HG02938 (cell line): ENCODE measurements around the gene ZRANB3.
"Not testable (repeated sequence)": the region's sequence is repeated elsewhere in the genome, so short reads cannot be mapped to it uniquely, and the experiment has no call there.

Experiments
- ATAC-seq: cut with Tn5 transposase; IDR thresholded peaks from one replicate; pipeline ENCODE4 v1.9.1; 2021; ENCODE audit warnings: mild to moderate bottlenecking, moderate library complexity; ENCODE audit not compliant: unreplicated experiment

The ZRANB3 gene

DNA sequence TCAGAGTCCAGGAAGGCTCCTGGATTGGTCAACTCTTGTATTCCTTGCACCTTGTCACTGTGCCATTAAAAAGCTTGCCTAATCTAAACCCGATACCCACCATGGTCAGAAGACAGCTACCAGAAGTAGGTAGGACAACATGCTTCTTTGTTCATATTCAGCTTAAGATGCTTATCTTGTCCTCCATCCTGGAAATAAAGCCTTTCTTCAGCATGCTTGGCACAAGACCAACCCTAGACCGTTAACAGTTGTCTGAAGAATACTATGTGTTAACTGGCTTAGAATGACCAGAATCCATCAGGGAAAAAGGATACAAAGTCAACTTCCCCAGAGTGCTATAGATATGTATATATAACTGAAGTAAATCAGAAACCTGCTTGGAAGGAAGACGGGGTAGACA is 193.9 kb downstream of the ZRANB3 start:
- no peak for ATAC-seq

DNA sequence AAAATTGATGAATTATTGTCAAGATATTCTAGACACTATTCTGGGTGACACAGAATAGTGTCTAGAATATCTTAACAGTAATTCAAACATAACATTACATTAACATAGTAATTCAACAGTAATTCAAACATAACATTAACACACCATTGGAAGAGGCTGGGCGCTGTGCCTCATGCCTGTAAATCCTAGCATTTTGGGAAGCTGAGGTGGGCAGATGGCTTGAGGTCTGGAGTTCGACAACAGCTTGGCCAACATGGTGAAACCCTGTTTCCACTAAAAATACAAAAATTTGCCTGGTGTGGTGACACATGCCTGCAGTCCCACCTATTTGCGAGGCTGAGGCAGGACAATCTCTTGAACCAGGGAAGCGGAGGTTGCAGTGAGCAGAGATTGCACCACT is 195.8 kb downstream of the ZRANB3 start:
- ATAC-seq: no peak

DNA sequence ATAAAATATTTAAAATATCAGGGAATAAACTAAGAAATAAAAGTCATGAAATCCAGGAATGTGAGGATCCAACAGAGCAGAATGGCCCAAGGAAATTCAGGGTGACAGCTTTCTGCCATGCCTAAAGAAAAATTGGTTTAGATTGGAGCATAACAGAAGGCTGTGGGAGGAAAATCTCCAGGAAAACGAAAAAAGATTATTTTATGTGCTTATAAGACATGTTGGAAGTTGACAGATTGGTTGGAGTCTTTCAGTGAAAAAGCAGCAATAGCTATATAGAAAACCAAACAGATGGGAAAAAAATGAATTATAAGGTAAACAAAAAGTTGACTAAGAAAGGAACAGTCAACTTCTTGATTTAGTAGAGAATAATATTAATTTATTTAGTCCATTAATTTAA is 203.9 kb downstream of the ZRANB3 start:
- no peak for ATAC-seq

- no peak for ATAC-seq
Observed at GRCh38 chr2:135320465-135321355, 210.3 kb downstream of the ZRANB3 start.

GRCh38 chr2:135318808-135319207 is 212.2 kb downstream of the ZRANB3 start:
- ATAC-seq: no peak

DNA sequence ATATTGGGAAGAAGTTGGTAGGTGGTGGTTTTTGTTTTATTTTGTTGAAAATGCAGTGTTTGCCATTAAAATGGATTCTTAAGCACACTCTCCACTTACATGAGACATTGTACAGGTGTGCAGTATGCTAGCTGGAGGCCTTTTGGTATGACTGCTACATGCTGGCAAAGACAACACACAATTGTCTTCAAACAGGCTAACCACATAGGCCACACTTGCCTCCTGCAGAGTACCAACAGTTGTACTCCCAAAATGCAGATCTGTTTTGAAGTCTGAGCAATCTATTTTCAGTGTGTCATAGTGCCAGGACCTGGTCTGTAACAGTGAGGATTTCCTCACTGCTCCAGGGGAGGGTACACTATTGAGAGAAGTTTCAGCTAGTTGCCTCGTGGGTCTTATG is 213.6 kb downstream of the ZRANB3 start:
- no peak for ATAC-seq

- ATAC-seq: no peak
Observed at GRCh38 chr2:135311962-135312361, 219.1 kb downstream of the ZRANB3 start.

DNA sequence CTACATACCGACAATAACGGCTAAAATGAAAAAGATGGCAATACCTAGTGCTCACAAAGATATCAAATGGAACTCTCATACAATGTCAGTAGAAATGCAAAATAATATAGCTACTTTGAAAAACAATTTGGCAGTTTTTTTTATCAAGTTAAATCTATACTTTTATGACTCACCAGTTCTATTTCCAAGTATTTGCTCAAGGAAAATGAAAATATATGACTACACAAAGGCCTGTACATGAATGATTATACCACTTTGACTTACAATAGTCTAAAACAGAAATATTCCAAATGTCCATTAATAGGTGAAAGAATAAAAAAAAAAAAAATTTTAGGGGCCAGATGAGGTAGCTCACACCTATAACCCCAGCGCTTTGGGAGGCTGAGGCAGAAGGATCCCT is 219.8 kb downstream of the ZRANB3 start:
- no peak for ATAC-seq

DNA sequence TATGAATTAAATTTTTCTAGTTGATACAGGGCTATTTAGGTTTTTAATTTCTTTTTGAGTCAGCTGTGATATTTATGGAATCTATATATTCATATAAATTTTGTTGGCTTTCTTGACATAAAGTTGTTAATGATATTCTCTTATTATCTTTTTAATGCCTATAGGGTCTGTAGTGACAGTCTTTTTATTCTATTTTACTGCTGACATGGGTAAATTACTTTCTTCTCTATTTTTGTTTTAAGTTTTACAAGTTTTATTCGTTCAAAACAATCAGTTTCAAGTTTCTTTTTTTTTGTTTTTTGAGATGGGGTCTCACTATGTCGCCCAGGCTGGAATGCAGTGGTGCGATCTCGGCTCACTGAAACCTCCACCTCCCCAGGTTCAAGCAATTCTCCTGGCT is 226.3 kb downstream of the ZRANB3 start:
- ATAC-seq: no peak

DNA sequence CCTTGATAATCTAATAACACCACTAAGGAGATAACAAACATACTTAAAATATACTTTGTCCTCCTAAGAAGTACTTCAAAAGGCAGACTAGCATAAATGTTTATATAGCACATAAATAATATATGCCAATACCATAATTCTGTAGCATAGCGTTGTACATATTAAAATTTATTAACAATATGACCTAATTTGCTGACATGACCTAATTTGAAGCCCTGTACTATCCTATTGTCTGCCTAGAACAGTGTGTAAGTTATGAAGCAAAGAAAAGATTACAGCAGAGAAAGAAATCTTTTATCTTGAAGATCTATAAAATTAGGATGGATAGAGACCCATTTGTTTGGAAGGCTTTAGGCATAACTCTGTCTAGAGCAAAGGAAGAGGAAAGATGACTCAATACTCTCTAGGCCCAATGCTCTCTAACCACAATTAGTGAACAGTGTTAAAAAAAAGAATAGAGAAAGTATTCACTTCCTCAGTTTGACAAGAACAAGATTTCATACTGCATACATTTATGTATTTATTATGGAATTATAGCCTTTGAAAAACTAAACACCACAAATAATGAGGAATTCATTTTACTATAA is 231.3 kb downstream of the ZRANB3 start:
- peak; percentile 80 for ATAC-seq

GRCh38 chr2:135299165-135299564 is 231.9 kb downstream of the ZRANB3 start:
- ATAC-seq: no peak

- not testable (repeated sequence) for ATAC-seq
Observed at GRCh38 chr2:135287121-135287520, 243.9 kb downstream of the ZRANB3 start.

DNA sequence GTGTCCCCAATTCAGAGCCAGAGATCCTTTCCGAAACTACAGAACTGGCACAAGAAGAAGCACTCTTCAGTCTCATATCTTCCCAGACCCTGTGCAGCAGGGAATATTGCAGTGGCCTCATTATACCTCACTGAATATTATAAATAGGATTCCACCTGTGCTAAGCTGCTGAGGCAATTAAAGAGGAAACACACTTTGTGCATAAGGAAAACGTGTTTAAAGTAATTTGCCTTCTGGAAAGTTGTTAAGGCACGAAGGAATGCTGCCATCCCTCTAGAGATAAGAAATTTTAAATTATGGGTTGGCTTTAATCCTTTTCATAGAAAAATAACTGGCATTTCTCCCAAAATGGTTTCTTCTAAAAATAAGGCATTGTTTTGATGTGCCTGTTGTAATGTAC is 245.6 kb downstream of the ZRANB3 start:
- no peak for ATAC-seq

- ATAC-seq: no peak
Observed at GRCh38 chr2:135281379-135281778, 249.6 kb downstream of the ZRANB3 start.

GRCh38 chr2:135279209-135279608 is 251.8 kb downstream of the ZRANB3 start:
- no peak for ATAC-seq

- no peak for ATAC-seq
Observed at GRCh38 chr2:135276525-135276924, 254.5 kb downstream of the ZRANB3 start.

GRCh38 chr2:135271006-135271405 is 260.0 kb downstream of the ZRANB3 start:
- no peak for ATAC-seq

- ATAC-seq: no peak
Observed at GRCh38 chr2:135265960-135266490, 265.0 kb downstream of the ZRANB3 start.

DNA sequence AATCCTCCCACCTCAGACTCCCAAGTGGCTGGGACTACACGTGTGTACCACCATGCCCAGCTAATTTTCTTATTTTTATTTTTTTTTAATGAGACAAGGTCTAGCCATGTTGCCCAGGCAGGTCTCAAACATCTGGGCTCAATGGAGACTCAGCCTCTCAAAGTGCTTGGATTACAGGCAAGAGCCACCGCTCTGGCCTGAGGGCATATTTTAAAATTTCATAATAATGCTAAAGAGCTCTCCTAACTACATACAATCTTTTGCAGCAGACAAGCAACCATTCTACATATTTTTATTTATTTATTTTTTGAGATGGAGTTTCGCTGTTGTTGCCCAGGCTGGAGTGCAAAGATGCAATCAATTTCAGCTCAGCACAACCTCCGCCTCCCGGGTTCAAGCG is 271.9 kb downstream of the ZRANB3 start:
- no peak for ATAC-seq

- no peak for ATAC-seq
Observed at GRCh38 chr2:135258193-135258592, 272.8 kb downstream of the ZRANB3 start.

DNA sequence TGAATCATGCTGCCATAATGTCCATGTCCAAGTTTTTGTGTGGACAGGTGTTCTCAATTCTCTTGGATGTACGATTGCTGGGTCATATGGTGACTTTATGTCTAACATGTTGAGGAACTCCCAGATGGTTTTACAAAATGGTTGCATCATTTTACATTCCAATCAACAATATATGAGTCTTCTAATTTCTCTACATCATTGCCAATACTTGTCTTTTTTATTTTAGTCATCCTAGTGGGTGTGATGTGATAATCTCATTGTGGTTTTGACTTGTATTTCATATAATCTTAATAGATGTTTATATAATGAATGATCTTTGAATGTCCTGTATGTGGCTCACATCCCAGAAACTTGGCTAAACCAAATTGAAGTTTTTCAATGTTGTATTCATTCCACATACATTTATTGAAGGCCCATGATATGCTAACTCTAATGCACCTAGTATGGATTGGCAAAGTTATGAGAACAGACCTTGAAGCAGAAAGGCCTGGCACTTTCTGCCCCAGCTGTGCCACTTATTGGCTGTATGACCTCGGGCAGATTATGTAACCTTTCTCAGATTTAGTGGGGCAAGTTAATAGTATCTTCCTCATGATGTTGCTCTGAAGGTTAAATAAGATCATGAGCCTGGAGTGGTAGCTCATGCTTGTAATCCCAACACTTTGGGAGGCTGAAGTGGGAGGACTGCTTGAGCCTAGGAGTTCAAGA is 273.5 kb downstream of the ZRANB3 start:
- no peak for ATAC-seq
